ENCODE data around the gene ZBTB8OS.

ZBTB8OS gene

DNA sequence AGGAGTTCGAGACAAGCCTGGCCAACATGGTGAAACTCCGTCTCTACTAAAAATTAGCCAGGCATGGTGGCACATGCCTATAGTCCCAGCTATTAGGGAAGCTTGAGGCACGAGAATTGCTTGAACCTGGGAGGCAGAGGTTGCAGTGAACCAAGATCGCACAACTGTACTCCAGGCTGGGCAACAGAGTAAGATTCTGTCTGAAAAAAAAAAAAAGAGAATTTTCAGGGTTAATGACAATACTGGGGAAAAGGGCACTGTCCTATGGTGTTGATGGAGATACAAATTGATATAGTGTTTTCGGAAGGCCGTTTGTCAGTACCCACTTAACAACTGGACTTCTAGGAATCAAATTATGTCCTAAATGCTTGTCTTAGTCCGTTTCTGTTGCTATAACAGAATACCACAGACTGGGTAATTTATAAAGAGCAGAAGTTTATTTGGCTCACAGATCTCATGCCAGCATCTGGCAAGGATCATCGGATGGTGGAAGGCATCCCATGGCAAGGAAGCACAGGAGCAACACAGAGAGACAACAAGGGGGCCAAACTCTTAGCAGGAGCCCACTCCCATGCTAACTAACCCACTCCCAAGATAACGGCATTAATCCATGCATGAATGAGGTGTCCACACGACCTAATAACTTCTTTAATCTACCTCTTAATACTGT, 69.9 kb downstream of the ZBTB8OS start:
- Histone ChIP-seq H3K79me2 (ENCODE audit: low read length) (no peaks in the 10 kb centered on the region), H3K4me3 (ENCODE audit: low read length) (no peak overlapping the region), H3K9ac (ENCODE audit: low read length) (no peak overlapping the region), H3K9me3 (replicated peaks; ENCODE audit: insufficient read depth, low read length) (no peaks in the 10 kb centered on the region), H3K36me3 (replicated peaks; ENCODE audit: insufficient read depth, low read length) (no peaks in the 10 kb centered on the region), H3K27ac (ENCODE audit: low read length) (no peak overlapping the region), H3K4me2 (ENCODE audit: low read depth, low read length) (no peak overlapping the region), H3K9me2 (replicated peaks; ENCODE audit: insufficient read depth, low read length) (no peaks in the 10 kb centered on the region), H4K20me1 (ENCODE audit: insufficient read depth, low read length) (no peaks in the 10 kb centered on the region), H3F3A (ENCODE audit: insufficient read depth, low read length) (no peaks in the 10 kb centered on the region), H3K27me3 (replicated peaks; ENCODE audit: insufficient read depth, low read length) (no peaks in the 10 kb centered on the region), H3K4me1 (ENCODE audit: low read length) (no peaks in the 10 kb centered on the region), H2AFZ (ENCODE audit: low read length) (no peak overlapping the region)
- DNase-seq = no peak
- TF ChIP-seq EZH2 (optimal IDR thresholded peaks at IDR 0.05; ENCODE audit: low read depth, low read length) (no peak), EZH2phosphoT487 (IDR thresholded peaks at IDR 0.05; ENCODE audit: low read length) (no peak)
- TF ChIP-seq, protein P1, sequence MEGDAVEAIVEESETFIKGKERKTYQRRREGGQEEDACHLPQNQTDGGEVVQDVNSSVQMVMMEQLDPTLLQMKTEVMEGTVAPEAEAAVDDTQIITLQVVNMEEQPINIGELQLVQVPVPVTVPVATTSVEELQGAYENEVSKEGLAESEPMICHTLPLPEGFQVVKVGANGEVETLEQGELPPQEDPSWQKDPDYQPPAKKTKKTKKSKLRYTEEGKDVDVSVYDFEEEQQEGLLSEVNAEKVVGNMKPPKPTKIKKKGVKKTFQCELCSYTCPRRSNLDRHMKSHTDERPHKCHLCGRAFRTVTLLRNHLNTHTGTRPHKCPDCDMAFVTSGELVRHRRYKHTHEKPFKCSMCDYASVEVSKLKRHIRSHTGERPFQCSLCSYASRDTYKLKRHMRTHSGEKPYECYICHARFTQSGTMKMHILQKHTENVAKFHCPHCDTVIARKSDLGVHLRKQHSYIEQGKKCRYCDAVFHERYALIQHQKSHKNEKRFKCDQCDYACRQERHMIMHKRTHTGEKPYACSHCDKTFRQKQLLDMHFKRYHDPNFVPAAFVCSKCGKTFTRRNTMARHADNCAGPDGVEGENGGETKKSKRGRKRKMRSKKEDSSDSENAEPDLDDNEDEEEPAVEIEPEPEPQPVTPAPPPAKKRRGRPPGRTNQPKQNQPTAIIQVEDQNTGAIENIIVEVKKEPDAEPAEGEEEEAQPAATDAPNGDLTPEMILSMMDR (IDR thresholded peaks at IDR 0.05; ENCODE audit: low read length) = no peak
